D721Med (cell line): Measurements from ENCODE around the gene KCNH5.

Experiments
- DNase-seq: peaks from one replicate; pipeline ENCODE4 v3.0.0; 2011; ENCODE audit warnings: low spot score; ENCODE audit not compliant: insufficient read length
- FAIRE-seq: peaks from 2 replicates; lab custom pipeline; 2011; peaks lifted over from hg19 to GRCh38; lab: Jason Lieb, UNC
- TF ChIP-seq, protein P1 (sequence below): IDR thresholded peaks from 2 replicates; pipeline ENCODE4 v1.5.1; 2012; ENCODE audit warnings: mild to moderate bottlenecking, control low read depth; ENCODE audit not compliant: insufficient read depth; ENCODE audit errors: missing control alignments

KCNH5 gene, protein sequence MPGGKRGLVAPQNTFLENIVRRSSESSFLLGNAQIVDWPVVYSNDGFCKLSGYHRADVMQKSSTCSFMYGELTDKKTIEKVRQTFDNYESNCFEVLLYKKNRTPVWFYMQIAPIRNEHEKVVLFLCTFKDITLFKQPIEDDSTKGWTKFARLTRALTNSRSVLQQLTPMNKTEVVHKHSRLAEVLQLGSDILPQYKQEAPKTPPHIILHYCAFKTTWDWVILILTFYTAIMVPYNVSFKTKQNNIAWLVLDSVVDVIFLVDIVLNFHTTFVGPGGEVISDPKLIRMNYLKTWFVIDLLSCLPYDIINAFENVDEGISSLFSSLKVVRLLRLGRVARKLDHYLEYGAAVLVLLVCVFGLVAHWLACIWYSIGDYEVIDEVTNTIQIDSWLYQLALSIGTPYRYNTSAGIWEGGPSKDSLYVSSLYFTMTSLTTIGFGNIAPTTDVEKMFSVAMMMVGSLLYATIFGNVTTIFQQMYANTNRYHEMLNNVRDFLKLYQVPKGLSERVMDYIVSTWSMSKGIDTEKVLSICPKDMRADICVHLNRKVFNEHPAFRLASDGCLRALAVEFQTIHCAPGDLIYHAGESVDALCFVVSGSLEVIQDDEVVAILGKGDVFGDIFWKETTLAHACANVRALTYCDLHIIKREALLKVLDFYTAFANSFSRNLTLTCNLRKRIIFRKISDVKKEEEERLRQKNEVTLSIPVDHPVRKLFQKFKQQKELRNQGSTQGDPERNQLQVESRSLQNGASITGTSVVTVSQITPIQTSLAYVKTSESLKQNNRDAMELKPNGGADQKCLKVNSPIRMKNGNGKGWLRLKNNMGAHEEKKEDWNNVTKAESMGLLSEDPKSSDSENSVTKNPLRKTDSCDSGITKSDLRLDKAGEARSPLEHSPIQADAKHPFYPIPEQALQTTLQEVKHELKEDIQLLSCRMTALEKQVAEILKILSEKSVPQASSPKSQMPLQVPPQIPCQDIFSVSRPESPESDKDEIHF

DNA sequence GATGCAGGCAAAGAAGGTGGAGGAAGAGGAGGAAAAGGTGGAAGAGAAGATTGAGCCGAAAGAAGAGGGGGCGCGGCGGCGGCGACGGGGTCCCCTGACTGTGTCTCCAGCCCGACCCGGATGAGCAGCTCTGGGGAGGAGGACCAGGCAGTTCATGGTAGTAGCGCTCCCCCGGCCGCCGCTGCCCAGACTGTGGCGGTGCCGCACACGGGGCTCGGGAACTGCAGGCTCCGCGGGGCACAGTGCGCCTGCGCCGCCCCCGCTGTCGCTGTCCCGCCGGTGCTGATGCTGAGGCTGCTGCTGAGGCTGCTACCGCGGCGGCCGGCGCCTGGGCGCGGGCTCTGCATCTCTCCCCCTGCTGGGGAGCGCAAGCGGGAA, at the start of gene KCNH5:
Gene KCNH5 (minus strand): TSS at position 225 of the 378 bp plus-strand sequence. CDS start 272 bp downstream, outside the sequence.
- FAIRE-seq (no peak), DNase-seq (peak; percentile 72)
- TF ChIP-seq, protein P1, sequence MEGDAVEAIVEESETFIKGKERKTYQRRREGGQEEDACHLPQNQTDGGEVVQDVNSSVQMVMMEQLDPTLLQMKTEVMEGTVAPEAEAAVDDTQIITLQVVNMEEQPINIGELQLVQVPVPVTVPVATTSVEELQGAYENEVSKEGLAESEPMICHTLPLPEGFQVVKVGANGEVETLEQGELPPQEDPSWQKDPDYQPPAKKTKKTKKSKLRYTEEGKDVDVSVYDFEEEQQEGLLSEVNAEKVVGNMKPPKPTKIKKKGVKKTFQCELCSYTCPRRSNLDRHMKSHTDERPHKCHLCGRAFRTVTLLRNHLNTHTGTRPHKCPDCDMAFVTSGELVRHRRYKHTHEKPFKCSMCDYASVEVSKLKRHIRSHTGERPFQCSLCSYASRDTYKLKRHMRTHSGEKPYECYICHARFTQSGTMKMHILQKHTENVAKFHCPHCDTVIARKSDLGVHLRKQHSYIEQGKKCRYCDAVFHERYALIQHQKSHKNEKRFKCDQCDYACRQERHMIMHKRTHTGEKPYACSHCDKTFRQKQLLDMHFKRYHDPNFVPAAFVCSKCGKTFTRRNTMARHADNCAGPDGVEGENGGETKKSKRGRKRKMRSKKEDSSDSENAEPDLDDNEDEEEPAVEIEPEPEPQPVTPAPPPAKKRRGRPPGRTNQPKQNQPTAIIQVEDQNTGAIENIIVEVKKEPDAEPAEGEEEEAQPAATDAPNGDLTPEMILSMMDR: no peak

DNA sequence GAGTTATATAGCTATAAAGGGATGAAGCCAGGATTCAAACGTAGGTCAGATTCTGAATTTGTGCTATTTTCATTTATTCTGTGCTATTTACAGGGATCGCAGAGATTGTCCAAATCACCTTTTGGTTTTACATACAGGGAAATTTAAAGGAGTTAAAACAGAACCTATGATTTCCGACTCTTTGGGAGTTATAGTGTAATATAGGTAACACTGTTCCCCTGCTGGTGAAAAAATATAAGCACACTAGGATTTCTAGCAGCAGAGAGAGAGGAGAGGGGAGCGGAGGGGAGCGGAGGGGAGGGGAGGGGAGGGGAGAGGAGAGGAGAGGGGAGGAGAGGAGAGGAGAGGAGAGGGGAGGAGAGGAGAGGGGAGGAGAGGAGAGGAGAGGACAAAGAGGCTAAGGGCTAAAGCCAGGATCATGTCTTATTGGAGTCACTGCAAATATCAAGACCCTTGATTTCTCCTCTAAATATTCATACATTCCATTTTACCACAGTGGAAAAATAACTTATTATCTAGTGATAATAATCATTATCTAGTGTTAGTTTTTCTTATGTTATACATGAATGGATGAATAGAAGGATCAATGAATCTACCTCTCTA, 46.2 kb upstream of the KCNH5 start:
- TF ChIP-seq, protein P1: no peak
- FAIRE-seq (no peak), DNase-seq (no peak)

DNA sequence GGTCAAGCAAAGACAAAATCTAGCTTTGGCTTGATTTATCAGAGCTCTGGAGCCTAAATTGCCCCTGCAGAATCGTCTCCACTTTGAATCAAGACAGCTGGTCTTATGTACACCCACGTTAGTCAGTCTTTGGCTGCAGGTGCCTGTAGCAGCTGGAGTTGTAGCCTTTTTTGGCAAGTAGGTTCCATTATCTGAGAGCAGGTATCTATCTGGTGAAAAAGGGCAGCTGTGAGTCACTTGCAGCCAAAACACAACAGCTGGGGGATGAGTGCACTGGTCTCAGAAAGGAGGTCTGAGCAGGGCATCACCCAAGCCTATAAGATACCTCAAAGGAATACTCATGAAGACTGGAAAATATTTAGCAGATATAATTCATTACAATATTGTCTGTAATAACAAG, 43.6 kb upstream of the KCNH5 start:
- TF ChIP-seq, protein P1: no peak
- FAIRE-seq (no peak), DNase-seq (no peak)

DNA sequence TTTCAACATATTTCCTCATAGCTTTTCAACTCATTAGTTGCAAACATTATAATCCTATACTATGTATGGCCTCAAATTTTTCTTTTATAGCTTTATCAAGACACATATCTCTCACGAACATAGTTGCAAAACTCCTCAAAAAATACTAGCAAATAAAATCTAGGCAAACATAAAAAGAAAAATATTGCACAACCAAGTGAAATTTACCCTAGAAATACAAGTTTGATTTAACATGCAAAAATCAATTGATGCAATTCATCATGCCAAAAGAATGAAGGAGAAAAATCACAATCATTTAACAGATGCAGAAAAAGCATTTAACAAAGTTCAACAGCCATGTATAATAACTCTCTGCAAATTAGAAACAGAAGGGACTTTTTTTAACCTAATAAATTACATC, 33.3 kb upstream of the KCNH5 start:
- TF ChIP-seq, protein P1: no peak
- FAIRE-seq (no peak), DNase-seq (no peak)

DNA sequence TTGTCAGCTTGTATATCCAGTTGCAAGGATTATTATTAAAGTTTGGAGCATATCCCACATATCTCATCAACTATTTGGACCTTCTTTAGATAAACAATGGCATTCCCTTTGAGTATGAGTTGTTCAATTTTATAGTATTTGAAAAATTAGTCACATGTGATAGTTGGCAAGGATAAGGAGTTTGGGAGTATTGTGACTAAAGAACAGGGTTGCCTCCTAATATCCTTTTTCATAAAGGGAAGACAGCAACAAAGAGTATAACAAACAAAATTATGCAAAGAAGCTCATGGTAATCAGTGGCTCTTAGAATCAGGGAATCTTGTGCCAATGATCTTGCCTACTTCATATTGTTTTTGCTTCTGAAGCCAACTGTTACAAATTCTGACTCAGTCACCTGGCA, 31.2 kb upstream of the KCNH5 start:
- FAIRE-seq: no peak
- TF ChIP-seq, protein P1: no peak
- no peak for DNase-seq

DNA sequence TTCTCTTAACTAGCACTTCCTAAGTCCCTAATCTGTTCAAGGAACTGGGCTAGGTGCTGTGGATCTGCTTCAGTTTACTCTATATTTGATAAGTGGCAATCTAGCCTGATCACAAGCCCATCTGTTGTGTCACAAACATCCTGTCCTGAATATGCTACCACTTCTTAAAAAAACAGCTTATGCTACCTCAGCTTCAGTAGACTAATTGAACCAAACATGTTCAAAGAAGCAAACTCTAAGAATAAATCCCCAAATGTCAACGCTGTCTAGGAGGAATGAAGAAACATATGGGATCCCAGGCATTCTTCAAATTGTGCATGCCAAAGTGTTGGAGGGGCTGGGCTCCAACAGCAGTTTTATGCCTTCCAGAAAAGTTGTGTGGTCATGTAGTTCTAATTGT, 10.4 kb upstream of the KCNH5 start:
- FAIRE-seq: no peak
- no peak for DNase-seq
- TF ChIP-seq, protein P1: no peak
